Sciatic nerve (tissue), 2 donors: ENCODE measurements around the gene CLIC1. TPM values are rescaled to one million over a fixed set of nuclear protein-coding genes. Genes with fewer than 3 reads are reported as not detected.

Experiments used
- ATAC-seq: fragments of 200-7000 bp; cut with Tn5 transposase; one replicate; pipeline ENCODE4 v1.9.1; 2020; ENCODE audit warnings: mild to moderate bottlenecking, moderate library complexity
- DNase-seq: peaks from one replicate; pipeline ENCODE4 v3.0.0-alpha.2; 2020; ENCODE audit warnings: low spot score
- intact Hi-C: fragments of 100-400 bp; cut with DNase I; formaldehyde crosslinking; loops from one replicate; pipeline ENCODE4 v1.14.2; 2022
- total RNA-seq: library from RNA; stranded (reverse); fragmentation: NEBNext Ultra II Directional; extraction: Animal tissue kit (Norgen Biotek cat#: 25700); gene quantifications from one replicate; pipeline ENCODE4 v1.2.1, GENCODE V29; 2021
- donor health status: DM: no; HTN: no; CAD: no.
- donor health status: DM: no; HTN: no; CAD: no.

Gene CLIC1
- total RNA-seq, 1 donor from 2014 or later: 239 TPM

DNA sequence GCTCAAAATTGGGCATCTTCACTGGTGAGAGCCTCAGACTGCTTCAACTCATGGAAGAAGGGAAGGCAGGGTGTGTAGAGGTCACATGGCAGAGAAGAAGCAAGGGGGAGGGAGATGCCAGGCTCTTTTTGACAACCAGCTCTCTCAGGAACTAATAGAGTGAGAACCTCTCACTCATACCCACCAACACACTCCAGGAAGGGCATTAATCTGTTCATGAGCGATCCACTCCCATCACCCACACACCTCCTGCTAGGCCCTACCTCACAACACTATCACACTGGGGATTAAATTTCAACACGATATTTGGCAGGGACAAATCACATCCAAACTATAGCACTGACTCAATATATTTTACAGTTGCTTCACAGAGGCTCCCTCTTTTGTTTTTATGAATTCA lies 5.5 kb upstream of the CLIC1 start:
- ATAC-seq: no peak
- intact Hi-C loops: no loop called here
- no peak for DNase-seq

DNA sequence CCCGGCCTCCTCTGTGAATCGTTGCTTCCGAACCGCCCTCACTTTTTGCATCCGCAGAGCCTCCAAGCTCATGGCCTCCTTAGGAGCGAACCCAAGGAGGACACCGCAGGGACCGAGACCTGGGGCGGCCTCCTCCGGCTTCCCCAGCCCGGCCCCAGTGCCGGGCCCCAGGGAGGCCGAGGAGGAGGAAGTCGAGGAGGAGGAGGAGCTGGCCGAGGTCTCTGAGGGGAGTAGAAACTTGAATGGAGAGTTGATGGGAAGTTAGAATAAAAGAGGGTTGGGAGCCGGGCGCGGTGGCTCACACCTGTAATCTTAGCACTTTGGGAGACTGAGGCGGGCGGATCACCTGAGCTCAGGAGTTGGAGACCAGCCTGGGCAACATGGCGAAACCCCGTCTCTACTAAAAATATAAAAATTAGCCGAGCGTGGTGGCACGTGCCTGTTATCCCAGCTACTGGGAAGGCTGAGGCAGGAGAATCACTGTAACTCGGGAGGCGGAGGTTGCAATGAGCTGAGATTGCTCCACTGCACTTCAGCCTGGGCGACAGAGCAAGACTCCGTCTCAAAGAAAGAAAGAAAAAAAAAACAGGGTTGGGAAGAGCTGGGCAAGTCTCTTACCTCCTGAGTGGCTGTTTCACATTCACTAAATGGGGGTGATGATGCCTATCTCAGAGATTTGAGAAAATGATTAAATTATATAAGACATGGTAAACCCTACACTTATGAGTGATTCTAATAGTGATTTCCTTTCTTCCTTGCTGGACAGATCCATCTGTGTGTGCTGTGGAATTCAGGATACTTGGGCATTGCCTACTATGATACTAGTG lies 4.3 kb upstream of the CLIC1 start:
- intact Hi-C loops: no loop called here
- peak; percentile 1 for ATAC-seq

DNA sequence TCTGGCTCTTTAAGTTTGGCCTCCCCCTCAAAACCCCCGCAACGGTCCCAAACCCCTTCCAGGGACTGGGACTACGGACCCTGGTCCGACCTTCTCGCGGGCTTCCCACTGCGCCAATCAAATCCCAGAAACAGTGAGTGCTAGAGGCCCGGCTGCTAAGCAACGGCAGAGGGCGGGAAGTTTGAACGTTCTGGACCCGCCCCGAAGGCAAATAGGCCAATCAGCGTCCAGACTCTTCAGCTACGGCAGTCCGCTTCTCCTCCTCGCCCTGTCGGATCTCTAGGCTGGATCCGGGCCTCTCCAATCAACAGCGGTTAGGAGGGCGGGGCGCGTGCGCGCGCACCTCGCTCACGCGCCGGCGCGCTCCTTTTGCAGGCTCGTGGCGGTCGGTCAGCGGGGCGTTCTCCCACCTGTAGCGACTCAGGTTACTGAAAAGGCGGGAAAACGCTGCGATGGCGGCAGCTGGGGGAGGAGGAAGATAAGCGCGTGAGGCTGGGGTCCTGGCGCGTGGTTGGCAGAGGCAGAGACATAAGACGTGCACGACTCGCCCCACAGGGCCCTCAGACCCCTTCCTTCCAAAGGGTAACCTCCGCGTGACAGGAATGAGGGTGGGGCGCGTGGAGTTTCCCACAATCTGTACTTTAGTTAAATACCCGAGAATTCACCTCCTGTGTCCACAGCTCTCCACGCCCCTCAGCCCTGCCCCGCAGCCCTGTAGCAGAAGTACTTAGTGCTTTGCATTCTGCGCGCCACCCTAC lies 3.5 kb upstream of the CLIC1 start, which contains the start of gene MSH5:
Gene MSH5 (plus strand): TSS at position 367 of the 758 bp plus-strand sequence. CDS start 462 bp downstream, outside the sequence.
- DNase-seq (peak; percentile 98), ATAC-seq (peak; percentile 95)
- intact Hi-C loops: loop anchor here (10.0 kb wide), 1 partner anchor 155 kb away; the partner anchor contains the start of gene EHMT2

More for the DNA sequence above, 4.3 kb upstream of the CLIC1 start:
- no peak for DNase-seq

DNA sequence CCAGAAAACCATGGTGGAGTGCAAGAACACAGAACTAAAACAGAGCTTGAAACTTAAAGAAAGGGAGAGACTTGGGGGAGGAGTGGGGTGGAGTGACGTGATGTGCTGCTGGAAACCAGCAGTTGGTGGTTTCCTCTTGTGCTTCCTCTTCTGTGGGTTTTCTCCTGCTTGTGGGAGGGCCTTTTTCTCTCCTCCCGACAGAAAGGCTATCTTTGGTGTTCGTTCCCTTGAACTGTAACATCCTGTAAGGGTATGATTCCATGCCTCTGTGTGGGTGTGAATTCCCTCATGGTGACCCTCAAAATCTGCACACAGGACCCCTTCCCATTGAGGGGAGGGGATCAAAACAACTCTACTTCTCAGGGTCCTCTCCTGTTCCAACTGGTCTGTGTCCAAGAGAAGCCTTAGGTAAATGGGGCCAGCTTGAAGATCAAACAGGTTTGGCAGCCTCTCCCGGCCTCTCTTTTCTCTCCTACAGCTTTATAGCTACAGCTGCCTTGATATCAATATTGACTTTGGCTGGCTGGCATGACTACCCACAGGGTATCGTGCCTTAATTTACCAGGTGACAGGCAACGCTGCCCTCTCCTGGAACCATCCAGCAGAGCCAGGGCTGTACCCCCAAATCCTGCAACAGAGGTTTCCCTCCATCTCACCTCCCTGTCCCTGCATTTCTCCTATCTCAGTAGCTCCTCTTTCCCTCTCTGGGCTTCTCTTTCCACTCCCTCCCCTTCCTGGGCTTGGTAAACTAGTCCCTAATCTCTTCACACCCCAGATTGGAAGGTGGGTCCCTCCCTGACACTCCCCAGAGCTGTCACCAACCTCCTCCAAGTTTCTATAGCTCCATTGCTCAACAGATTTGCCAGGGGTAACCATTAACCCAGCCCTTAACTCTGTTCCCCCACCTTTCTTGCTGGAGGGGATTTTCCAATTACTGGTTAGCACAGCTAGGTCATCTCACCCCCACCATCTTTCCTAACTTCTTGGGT lies 2.0 kb upstream of the CLIC1 start:
- DNase-seq: no peak
- ATAC-seq: peak; percentile 7
- intact Hi-C loops: loop anchor here (10.0 kb wide), 1 partner anchor 157 kb away; the partner anchor contains the start of gene EHMT2

DNA sequence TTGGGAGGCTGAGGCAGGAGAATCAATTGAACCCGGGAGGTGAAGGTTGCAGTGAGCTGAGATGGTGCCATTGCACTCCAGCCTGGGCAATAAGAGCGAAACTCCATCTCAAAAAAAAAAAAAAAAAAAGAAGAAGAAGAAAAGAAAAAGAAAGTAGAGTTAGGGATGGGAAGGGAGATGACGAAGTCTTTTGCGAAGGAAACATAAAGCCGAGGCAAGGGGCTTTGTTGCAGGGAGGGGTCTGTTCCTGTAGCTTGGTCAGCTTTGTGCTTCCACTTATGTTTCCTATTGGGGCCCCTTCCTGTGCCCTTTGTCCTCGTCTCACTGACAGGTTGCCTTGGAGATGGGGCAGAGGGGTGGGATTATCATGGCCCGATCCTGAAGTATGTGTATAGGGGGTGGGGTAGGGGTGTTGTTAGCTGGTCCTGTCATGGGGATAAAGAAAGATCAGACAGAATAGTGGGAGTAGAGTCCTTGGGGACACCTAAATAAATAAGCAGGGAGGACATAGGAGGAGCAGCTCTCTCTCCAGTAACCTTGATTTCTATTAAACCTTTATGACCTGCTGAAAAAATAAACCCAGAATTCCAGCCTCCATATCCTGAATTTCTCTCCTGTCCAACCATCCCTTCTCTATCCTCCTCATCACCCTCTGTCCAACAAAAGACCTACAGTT lies 1.1 kb upstream of the CLIC1 start:
- ATAC-seq: no peak
- intact Hi-C loops: loop anchor here (10.0 kb wide), 1 partner anchor 157 kb away; the partner anchor contains the start of gene EHMT2
- DNase-seq: no peak

DNA sequence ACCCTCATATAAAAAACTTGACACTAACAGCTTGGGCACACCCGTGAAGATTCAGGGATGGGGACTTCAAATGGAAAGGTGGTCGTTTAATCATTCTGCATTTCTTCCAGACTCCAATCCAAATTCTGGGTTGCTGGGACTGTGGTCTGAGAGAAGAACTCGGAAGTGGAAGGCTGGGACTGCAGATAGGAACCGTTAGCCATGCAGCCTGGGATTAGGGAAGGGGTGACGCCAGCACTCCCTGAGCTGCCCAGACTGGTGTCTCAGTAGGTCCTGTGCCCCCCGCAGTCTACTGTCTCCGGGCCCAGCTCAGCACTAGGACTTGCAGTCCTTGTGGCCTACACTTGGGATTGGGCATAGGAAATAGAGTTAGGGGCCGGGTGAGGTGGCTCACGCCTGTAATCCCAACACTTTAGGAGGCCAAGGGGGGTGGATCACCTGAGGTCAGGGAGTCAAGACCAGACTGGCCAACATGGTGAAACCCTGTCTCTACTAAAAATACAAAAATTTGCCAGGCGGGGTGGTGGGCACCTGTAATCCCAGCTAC lies 511 bp upstream of the CLIC1 start:
- ATAC-seq (no peak), DNase-seq (no peak)
- intact Hi-C loops: loop anchor here (10.0 kb wide), 1 partner anchor 158 kb away; the partner anchor contains the start of gene EHMT2

DNA sequence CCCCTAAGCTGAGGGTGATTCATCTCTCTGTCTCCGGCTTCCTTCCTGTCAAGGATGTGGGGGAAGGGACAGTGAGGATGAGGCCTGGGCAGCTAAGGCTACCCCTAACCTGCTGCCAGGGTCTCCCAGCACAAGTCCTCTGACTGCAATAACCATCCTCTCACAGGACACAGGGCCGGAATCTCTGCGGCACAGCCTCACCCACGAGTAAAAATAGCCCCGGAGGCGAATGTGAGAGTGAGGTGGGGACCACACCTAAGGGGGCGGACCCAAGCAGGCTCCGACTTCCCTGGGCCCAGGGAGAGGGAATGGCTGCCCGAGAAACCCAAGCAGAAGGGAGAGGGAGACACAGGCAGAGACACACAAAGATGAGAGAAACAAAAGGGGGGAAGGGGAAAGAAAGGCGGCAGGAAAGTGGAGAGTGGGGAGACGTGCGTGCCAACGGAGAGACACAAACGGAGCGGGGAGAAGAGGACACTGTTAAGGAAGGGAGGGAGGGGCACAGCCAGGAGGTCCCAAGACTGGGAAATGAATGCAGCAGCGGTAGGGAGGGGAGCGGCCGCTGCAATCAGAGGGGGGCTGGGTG lies 1.4 kb downstream of the CLIC1 start:
- intact Hi-C loops: loop anchor here (10.0 kb wide), 1 partner anchor 160 kb away; the partner anchor contains the start of gene EHMT2
- ATAC-seq (no peak), DNase-seq (no peak)

DNA sequence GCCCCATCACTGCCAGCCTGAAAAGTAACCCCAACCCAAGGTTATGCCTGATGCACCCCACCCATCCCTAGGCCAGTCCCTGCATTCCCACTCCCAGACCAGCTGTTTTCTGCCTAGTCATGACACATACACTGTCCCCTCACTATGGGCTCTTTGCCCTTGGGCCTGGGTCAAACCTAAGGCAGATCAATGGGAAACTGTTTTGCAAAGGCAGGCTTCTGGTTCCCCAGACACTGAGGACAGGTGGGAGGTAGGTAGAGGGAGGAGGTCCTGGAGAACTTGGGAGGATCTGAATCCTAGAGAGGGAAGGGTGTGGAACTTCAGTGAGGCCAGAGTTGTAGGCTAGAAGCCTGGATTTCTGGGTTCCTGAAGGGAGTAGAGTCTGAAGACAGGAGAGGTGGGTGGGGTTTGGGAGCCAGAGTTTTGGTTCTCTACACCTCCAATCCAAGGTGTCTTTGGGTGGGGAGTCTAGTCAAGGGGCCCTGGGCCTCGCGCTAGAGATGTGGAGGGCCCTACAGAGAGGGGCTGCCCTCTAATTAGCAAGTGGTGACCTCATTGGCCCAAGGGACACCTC lies 2.0 kb downstream of the CLIC1 start:
- intact Hi-C loops: loop anchor here (10.0 kb wide), 1 partner anchor 160 kb away; the partner anchor contains the start of gene EHMT2
- ATAC-seq: no peak

DNA sequence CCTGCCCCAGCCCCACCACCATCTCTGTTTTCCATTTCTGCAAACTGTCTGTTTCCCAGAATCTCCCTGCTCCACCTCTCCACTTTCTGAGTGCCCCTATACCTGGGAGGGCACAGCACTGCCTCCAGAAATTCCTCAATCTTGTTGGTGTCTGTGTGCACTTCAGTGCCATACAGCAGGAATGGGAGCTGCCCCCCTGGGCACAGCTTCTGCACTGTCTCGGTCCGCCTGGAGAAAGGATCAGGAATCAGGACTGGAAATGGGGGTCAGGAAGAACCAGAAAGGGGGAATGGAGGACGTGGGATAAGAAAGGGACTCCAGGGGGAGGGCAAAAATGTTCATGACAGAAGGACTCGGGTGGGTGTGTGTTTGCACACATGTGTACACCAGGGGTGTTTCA lies 2.6 kb downstream of the CLIC1 start:
- DNase-seq (no peak), ATAC-seq (no peak)
- intact Hi-C loops: loop anchor here (10.0 kb wide), 1 partner anchor 161 kb away; the partner anchor contains the start of gene EHMT2

More for the DNA sequence above, 2.0 kb downstream of the CLIC1 start:
- no peak for DNase-seq

DNA sequence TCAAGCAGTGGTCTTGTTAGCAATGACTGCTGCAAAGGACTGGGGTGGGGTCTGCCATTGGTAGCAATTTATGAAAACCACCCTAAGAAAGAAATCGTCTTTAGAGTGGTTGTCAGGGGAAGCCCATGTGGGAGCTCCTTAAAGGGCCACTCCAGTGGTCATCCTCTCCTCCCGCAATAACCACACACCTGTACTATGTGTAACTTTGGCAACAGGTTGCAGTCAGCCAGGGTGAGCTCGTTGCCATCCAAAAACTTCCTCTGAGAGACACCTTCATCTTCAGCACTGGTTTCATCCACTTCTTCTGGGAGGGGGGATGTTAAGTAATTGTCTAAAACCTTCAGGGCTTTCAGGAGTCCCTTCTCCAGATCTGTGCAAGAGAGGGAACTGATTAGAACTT lies 4.3 kb downstream of the CLIC1 start:
- intact Hi-C loops: loop anchor here (10.0 kb wide), 1 partner anchor 163 kb away; the partner anchor contains the start of gene EHMT2
- no peak for DNase-seq
- ATAC-seq: no peak

DNA sequence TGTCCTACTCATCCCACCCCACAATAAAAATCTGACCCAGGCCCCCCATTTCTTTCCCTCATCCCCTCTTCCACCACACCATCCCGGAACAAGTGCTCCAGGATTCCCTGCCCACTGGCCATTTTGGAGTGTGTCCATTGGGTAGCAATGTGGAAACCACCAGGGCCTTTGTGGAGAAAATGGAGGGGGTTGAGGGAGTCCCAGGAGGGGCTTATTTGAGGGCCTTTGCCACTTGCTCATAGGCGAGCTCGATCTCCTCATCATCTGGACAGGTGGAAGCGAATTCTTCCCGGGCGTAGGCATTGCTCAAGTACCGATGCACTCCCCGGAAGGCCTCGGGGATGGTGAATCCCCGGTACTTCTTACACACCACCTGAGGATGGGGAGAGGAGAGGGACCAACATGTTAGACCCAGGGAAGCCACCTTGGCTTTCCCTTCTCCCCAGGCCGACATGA lies 5.7 kb downstream of the CLIC1 start:
- intact Hi-C loops: loop anchor here (10.0 kb wide), 1 partner anchor 164 kb away; the partner anchor contains the start of gene EHMT2
- no peak for DNase-seq
- no peak for ATAC-seq

DNA sequence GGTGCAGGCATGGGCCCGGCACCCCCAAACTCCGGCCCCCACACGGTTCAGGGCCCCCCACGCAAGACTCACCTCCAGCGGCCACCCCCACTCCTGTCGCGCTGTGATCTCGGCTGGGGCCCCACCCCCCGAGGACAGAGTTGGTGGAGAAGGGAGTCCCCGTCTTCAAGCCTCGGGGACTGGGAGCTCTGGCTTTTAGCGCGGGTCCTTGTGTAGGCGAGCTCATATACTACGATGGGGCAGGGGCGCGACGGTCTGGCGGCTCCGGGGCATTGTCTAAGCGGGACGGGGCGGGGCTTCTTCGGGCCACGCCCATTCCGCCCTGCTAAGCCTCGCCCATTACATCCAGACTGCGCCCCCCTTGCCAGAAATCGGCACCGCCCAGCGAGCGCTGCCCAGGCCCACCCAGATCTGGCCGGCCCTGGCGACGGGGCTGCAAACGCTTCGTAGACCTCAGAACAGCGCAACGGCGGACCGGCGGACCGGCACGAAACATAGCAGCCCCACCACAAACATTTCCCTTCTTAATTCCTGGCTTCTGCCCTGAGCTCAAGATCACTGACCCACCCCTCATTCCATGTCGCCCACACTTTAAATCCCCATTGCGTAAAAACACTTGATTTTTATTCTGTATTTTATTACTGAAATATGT lies 6.2 kb downstream of the CLIC1 start:
- ATAC-seq: peak; percentile 91
- DNase-seq: peak; percentile 96
- intact Hi-C loops: loop anchor here (10.0 kb wide), 2 partner anchors 105 to 165 kb away; partner anchors contain the start of gene EHMT2

DNA sequence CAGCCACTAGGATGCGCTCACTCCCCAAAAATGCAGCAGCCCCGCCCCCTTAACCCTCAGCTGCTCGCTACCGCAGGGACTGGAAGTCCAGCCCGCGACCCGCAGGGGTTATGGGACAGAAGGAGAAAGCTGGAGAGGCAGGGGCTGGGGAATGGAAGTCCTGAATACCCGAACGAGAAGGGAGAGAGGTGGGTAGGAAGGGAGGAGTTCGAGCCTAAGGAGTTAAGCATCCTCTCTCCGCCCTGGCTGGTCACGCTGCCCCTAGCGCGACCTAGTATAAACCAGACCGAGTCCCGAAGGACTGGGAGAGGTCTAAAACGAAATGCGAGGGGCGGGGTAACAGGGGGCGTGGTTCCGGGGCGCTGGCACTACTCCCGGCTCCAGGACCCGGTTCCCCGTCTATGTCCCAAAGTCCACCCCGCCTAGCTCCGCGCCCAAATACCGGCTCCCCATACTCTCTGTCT lies 6.8 kb downstream of the CLIC1 start:
- intact Hi-C loops: loop anchor here (10.0 kb wide), 1 partner anchor 105 kb away; no protein-coding TSS in a partner anchor
- DNase-seq (peak; percentile 98), ATAC-seq (peak; percentile 94)

DNA sequence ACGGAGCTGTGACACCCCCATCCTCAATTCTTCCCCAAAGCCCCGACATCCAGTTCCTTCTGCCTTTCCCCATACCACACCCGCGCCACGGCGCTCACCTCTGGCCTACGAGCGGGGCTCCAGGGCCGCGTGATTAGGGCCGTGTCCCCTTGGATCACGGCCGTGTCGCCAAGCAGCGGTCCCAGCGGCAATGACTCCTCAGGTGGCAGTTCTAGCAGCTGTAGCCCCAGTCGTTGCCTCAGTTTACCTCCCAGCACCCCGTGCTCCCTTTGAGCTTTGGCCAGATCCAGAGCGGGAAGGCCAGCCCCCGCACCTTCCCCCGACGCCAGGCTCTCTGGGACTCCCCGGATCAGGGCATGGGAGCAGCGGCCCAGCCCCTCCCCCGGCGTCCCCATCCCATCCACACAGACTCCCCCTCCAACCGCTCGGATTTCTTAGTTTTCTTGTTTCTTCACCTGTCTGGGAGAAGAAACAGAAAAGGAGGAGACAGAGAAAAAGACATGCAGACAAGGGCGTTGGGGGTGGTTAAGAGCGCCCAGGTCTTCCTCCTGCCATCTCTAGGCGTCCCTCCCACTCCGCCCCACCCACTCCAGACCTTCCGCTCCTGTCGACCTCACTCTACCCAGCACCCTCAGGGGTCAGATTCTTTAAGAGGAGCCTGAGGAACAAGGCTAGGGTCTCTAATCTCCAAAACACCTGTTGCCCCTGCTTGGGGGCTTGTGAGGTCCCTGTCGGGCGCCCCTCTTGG lies 7.4 kb downstream of the CLIC1 start, which contains the start of gene DDAH2:
Gene DDAH2 (minus strand): TSS at position 533 of the 748 bp plus-strand sequence. CDS start 138 bp downstream, at position 395.
- no peak for DNase-seq
- intact Hi-C loops: loop anchor here (10.0 kb wide), 1 partner anchor 106 kb away; no protein-coding TSS in a partner anchor
- ATAC-seq: peak; percentile 57
